ENCODE data around the gene SFRP5.

- TF ChIP-seq CTCF (IDR thresholded peaks at IDR 0.05 in 8 of 11, conservative IDR thresholded peaks at IDR 0.05 in 3 of 11): no peak
- TF ChIP-seq POLR2A (IDR thresholded peaks at IDR 0.05): no peak
- TF ChIP-seq POLR2AphosphoS5 (IDR thresholded peaks at IDR 0.05): no peak
Measured at GRCh38 chr10:97811958-97812357, 40.2 kb upstream of the SFRP5 start.

All from spleen (tissue), 7 donors.